ENCODE data around the gene WDFY4. TPM values are rescaled to one million over a fixed set of nuclear protein-coding genes. Genes with fewer than 3 reads are reported as not detected.

Gene WDFY4
- polyA plus RNA-seq, 2 of the 4 experiments (the other 2 are of a cell fraction): not detected

GRCh38 chr10:48905311-48905710, 220.6 kb downstream of the WDFY4 start (continued):
- no peak for TF ChIP-seq SMC3 (IDR thresholded peaks at IDR 0.05)
- TF ChIP-seq BHLHE40 (IDR thresholded peaks at IDR 0.05; ENCODE audit: low read depth, low read length): no peak
- TF ChIP-seq JUN (IDR thresholded peaks at IDR 0.05): no peak

- Histone ChIP-seq H3K4me3 (no peak overlapping the region), H3K9me3 (no peaks in the 10 kb centered on the region), H3K27ac (no peak overlapping the region), H3K4me2 (no peak overlapping the region), H3K4me1 (no peaks in the 10 kb centered on the region)
- ChIA-PET CTCF (interaction anchor here (0.7 kb wide), 1 partner anchor 540 kb away, joined by 3 read pairs; no protein-coding TSS in a partner anchor), POLR2A (no interaction called here)
- FAIRE-seq (no peak), ATAC-seq (no peak), DNase-seq (ENCODE audit: low read depth in 1 of 2, low spot score in 1 of 2) (no peak)
- TF ChIP-seq JUN (IDR thresholded peaks at IDR 0.05) (no peak), HDAC2 (IDR thresholded peaks at IDR 0.05) (no peak), FOXS1 (CRISPR knock-in tag; IDR thresholded peaks at IDR 0.05) (no peak), POLR2A (IDR thresholded peaks at IDR 0.05; ENCODE audit: low read length) (no peak), MYC (IDR thresholded peaks at IDR 0.05; ENCODE audit: borderline replicate concordance, low read length) (no peak), ATOH8 (CRISPR knock-in tag; IDR thresholded peaks at IDR 0.05; ENCODE audit: low read depth) (no peak), SMC3 (IDR thresholded peaks at IDR 0.05) (no peak), NFE2L2 (conservative IDR thresholded peaks at IDR 0.05; ENCODE audit: low read length) (no peak), CHD2 (IDR thresholded peaks at IDR 0.05; ENCODE audit: low read length, partially characterized antibody) (no peak), CTCF (IDR thresholded peaks at IDR 0.05) (no peak), MAZ (IDR thresholded peaks at IDR 0.05; ENCODE audit: borderline replicate concordance, low read depth, low read length) (no peak), RAD21 (conservative IDR thresholded peaks at IDR 0.05 in 1 of 2, IDR thresholded peaks at IDR 0.05 in 1 of 2) (no peak), USF2 (IDR thresholded peaks at IDR 0.05) (no peak)
- WGBS (ENCODE audit: missing lambda C conversion rate): 52% methylated on average over 2 of the region's 2 CpGs
Measured at GRCh38 chr10:48906841-48907240, 222.2 kb downstream of the WDFY4 start.

GRCh38 chr10:48907730-48908129, 223.1 kb downstream of the WDFY4 start:
- no peaks in the 10 kb centered on the region for H3K9me3 ChIP-seq
- POLR2A ChIA-PET: no interaction called here
- H3K4me2 ChIP-seq: no peak overlapping the region
- DNase-seq (ENCODE audit: low read depth in 1 of 2, low spot score in 1 of 2) (no peak), FAIRE-seq (no peak), ATAC-seq (no peak)
- H3K4me3 ChIP-seq: no peak overlapping the region
- H3K4me1 ChIP-seq: no peaks in the 10 kb centered on the region
- 60% methylated on average over 4 of the region's 4 CpGs for WGBS (ENCODE audit: missing lambda C conversion rate)
- H3K27ac ChIP-seq: no peak overlapping the region
- CTCF ChIA-PET: no interaction called here
- no peak for TF ChIP-seq ZNF302 (CRISPR knock-in tag; IDR thresholded peaks at IDR 0.05)
- TF ChIP-seq MAFK (IDR thresholded peaks at IDR 0.05; ENCODE audit: partially characterized antibody): no peak
- no peak for TF ChIP-seq HOXB5 (CRISPR knock-in tag; IDR thresholded peaks at IDR 0.05)
- TF ChIP-seq CBX8 (IDR thresholded peaks at IDR 0.05): no peak
- TF ChIP-seq ELK1 (IDR thresholded peaks at IDR 0.05; ENCODE audit: low read depth, low read length): no peak
- TF ChIP-seq HMGXB4 (CRISPR knock-in tag; IDR thresholded peaks at IDR 0.05; ENCODE audit: borderline replicate concordance): no peak
- TF ChIP-seq HEYL (CRISPR knock-in tag; IDR thresholded peaks at IDR 0.05): no peak
- TF ChIP-seq MYC (IDR thresholded peaks at IDR 0.05; ENCODE audit: borderline replicate concordance, low read length): no peak
- TF ChIP-seq PHF8 (IDR thresholded peaks at IDR 0.05; ENCODE audit: borderline replicate concordance, low read depth): no peak
- no peak for TF ChIP-seq SMC3 (IDR thresholded peaks at IDR 0.05)
